GM12801 (cell line): Measurements from ENCODE around the gene C17orf58.

Experiments used
- TF ChIP-seq, protein P1 (sequence below): IDR thresholded peaks from one replicate; pipeline ENCODE4 v1.5.1; 2011; ENCODE audit warnings: control low read depth; ENCODE audit not compliant: insufficient read length; ENCODE audit errors: extremely low read depth

C17orf58 gene

DNA sequence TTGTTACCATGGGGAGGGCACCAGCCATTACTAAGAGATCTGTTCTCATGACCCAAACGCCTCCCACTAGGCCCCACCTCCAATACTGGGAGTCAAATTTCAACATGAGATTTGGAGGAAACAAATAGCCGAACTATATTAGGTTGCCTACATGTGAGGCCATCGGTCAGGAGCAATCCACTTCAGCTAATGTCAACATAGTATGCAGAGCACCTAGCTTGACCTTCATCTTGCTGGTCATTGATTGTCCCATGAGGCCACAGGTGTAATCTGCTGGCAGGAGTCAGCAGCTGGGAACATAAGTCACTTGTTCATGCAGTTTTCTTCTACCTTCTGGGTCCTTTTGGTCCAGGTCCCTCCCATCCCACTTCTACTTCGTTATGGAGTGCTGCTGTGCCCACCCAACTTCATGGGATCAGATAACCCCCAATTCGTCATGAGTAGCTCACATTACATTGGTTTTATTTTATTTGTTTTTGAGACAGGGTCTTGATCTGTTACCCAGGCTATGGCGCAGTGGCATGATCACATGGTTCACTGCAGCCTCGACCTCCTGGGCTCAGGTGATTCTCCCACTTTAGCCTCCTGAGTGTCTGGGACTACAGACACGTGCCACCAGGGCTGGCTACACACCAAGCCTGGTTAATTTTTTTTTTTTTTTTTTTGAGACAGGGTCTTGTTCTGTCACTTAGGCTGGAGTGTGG, 33.4 kb upstream of the C17orf58 start:
- TF ChIP-seq, protein P1, sequence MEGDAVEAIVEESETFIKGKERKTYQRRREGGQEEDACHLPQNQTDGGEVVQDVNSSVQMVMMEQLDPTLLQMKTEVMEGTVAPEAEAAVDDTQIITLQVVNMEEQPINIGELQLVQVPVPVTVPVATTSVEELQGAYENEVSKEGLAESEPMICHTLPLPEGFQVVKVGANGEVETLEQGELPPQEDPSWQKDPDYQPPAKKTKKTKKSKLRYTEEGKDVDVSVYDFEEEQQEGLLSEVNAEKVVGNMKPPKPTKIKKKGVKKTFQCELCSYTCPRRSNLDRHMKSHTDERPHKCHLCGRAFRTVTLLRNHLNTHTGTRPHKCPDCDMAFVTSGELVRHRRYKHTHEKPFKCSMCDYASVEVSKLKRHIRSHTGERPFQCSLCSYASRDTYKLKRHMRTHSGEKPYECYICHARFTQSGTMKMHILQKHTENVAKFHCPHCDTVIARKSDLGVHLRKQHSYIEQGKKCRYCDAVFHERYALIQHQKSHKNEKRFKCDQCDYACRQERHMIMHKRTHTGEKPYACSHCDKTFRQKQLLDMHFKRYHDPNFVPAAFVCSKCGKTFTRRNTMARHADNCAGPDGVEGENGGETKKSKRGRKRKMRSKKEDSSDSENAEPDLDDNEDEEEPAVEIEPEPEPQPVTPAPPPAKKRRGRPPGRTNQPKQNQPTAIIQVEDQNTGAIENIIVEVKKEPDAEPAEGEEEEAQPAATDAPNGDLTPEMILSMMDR = no peak

GRCh38 chr17:68021963-68022362, 25.7 kb upstream of the C17orf58 start:
- TF ChIP-seq, protein P1 = no peak

- TF ChIP-seq, protein P1 = no peak
Measured at GRCh38 chr17:68020409-68020756, 24.1 kb upstream of the C17orf58 start.

GRCh38 chr17:68019675-68020408, 23.6 kb upstream of the C17orf58 start:
- TF ChIP-seq, protein P1 = no peak

DNA sequence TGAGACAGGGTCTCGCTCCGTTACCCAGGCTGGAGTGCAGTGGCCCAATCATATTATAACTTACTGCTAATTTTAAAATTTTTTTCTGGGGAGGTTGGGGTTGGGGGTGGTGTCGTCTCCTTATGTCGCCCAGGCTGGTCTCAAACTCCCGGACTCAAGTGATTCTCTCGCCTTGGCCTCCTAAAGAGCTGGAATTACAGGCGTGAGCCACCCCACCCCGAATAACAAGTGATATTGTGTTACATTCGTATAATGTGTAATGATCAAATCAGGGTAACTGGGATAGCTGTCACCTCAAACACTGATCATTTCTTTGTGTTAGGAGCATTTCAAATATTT, 23.0 kb upstream of the C17orf58 start:
- TF ChIP-seq, protein P1 = no peak

DNA sequence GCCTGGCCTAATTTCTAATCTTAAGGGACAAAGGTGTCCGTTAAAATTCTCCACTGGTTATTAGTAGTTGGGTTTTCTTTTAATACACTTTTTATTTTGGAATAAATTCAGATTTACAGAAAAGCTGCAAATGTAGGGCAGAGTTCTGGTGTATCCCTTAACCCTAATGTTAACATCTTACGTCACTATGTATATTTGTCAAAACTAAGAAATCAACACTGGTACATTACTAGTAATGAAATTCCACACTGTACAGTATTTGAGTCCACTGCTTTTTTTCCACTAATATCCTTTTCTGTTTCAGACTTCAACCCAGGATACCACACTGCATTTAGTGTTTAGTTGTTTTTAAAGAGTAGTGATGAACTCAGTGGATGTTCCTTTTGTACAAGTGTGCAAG, 20.6 kb upstream of the C17orf58 start:
- TF ChIP-seq, protein P1 = no peak

DNA sequence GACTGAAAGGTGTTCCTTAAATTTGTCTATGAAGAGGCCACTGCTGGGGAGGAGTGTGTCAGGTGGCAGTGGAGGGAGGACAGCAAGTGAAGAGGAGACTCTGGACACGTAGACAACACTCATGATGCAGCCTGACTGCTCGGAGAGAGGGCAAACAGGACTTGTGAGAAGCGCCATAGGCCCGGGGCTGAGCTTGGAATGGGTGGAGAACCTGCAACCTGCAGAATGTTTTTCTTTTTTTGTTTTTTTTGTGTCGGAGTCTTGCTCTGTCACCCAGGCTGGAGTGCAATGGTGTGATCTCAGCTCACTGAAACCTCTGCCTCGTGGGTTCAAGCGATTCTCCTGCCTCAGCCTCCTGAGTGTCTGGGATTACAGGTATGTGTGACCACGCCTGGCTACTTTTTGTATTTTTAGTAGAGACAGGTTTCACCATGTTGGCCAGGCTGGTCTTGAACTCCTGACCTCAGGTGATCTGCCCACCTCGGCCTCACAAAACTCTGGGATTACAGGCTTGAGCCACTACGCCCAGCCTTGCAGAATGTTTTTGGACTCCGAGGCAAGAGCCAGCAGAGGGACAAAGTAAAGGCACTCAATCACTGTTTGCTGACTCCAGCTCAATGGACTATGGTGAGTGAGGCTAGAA, 18.9 kb upstream of the C17orf58 start:
- TF ChIP-seq, protein P1 = no peak
